Prostate gland (tissue), 2 donors: ENCODE data around the gene ESF1.

Experiments
- CTCF ChIP-seq, 4 experiments: fragments of 200-600 bp in 2 of 4; fragments of 450-650 bp in 2 of 4; sonication (generic) in 2 of 4; IDR thresholded peaks; 1 replicate in 3 of 4; 2 replicates in 1 of 4; pipeline ENCODE4 v1.5.1; 2016 to 2019; ENCODE audit warnings: antibody characterized with exemption in 4 of 4, mild to moderate bottlenecking in 2 of 4, moderate library complexity in 2 of 4
- POLR2A ChIP-seq: fragments of 450-650 bp; IDR thresholded peaks from one replicate; pipeline ENCODE4 v1.6.1; 2016; ENCODE audit warnings: antibody characterized with exemption, mild to moderate bottlenecking
- POLR2AphosphoS5 ChIP-seq: sonication (generic); formaldehyde crosslinking; IDR thresholded peaks from one replicate; pipeline ENCODE4 v1.6.1; 2017; ENCODE audit warnings: antibody characterized with exemption

GRCh38 chr20:13665709-13666395, 118.9 kb downstream of the ESF1 start:
- TF ChIP-seq CTCF (IDR thresholded peaks at IDR 0.05) (no peak), POLR2A (no peak), POLR2AphosphoS5 (no peak)
